ENCODE measurements around the gene HNRNPD.
"Not testable (repeated sequence)": the region's sequence is repeated elsewhere in the genome, so short reads cannot be mapped to it uniquely, and the experiment has no call there.

The HNRNPD gene

GRCh38 chr4:82373816-82374625 lies at the start of gene HNRNPD:
Gene HNRNPD, minus strand, starts transcription at chr4:82373991. Its CDS starts 313 bp downstream, at chr4:82373678.
- DNase-seq = peak; percentile 97

GRCh38 chr4:82422616-82423015 lies 48.8 kb upstream of the HNRNPD start:
- no peak for DNase-seq

- no peak for DNase-seq
Measured at GRCh38 chr4:82421796-82422560, 48.2 kb upstream of the HNRNPD start.

GRCh38 chr4:82419451-82419850 lies 45.7 kb upstream of the HNRNPD start:
- DNase-seq = no peak

GRCh38 chr4:82415922-82416365 lies 42.2 kb upstream of the HNRNPD start:
- DNase-seq = no peak

- DNase-seq = not testable (repeated sequence)
Measured at GRCh38 chr4:82415061-82415460, 41.3 kb upstream of the HNRNPD start.

- DNase-seq = no peak
Measured at GRCh38 chr4:82403725-82404124, 29.9 kb upstream of the HNRNPD start.

- DNase-seq = no peak
Measured at GRCh38 chr4:82402196-82402775, 28.5 kb upstream of the HNRNPD start.

GRCh38 chr4:82401600-82401999 lies 27.8 kb upstream of the HNRNPD start:
- no peak for DNase-seq

GRCh38 chr4:82398263-82398662 lies 24.5 kb upstream of the HNRNPD start:
- no peak for DNase-seq

- no peak for DNase-seq
Measured at GRCh38 chr4:82397527-82397926, 23.7 kb upstream of the HNRNPD start.

- no peak for DNase-seq
Measured at GRCh38 chr4:82394896-82395295, 21.1 kb upstream of the HNRNPD start.

GRCh38 chr4:82390061-82390460 lies 16.3 kb upstream of the HNRNPD start:
- DNase-seq = not testable (repeated sequence)

GRCh38 chr4:82388405-82388804 lies 14.6 kb upstream of the HNRNPD start:
- no peak for DNase-seq

GRCh38 chr4:82386312-82386711 lies 12.5 kb upstream of the HNRNPD start:
- not testable (repeated sequence) for DNase-seq

GRCh38 chr4:82382751-82383150 lies 9.0 kb upstream of the HNRNPD start:
- DNase-seq = no peak

- DNase-seq = no peak
Measured at GRCh38 chr4:82381661-82382296, 8.0 kb upstream of the HNRNPD start.

- DNase-seq = no peak
Measured at GRCh38 chr4:82381235-82381634, 7.4 kb upstream of the HNRNPD start.

- DNase-seq = no peak
Measured at GRCh38 chr4:82380831-82381230, 7.0 kb upstream of the HNRNPD start.

- DNase-seq = no peak
Measured at GRCh38 chr4:82380344-82380743, 6.6 kb upstream of the HNRNPD start.

- no peak for DNase-seq
Measured at GRCh38 chr4:82376109-82376508, 2.3 kb upstream of the HNRNPD start.

- no peak for DNase-seq
Measured at GRCh38 chr4:82373486-82373815, 340 bp downstream of the HNRNPD start.
